ENCODE measurements around the gene MKI67.

DNA sequence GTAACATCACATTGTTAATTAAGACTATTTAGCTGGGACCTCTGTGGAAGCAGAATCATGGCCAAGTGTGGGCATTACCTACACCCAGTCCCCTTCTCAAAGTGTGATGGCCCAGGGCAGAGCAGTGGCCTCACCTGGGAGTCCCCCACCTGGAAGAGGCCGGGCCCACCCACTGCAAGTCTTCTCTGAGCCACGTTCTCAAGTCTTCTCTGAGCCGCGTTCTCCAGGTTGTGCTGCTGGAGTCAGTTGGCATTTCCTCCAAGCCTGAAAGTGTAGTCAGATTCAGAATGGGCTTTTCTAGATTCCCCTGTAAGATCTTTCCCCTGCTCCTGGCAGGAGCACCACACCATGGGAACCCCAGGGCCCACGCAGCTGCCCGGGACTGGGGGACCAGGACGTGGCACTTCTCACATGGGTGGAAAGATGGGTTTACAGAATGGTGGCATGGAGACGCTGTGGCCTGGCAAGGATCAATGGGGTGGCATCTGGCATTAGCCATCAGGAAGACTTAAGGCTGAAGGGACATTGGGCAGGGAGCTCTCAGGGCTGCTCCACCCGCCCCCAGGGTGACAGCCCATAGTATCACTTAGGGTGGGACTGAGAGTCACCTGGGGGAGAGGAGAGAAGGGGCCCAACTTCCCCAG is 68.0 kb downstream of the MKI67 start:
- TF ChIP-seq POLR2AphosphoS5 (IDR thresholded peaks at IDR 0.05) (no peak), POLR2A (IDR thresholded peaks at IDR 0.05) (no peak)
- TF ChIP-seq, protein P1, sequence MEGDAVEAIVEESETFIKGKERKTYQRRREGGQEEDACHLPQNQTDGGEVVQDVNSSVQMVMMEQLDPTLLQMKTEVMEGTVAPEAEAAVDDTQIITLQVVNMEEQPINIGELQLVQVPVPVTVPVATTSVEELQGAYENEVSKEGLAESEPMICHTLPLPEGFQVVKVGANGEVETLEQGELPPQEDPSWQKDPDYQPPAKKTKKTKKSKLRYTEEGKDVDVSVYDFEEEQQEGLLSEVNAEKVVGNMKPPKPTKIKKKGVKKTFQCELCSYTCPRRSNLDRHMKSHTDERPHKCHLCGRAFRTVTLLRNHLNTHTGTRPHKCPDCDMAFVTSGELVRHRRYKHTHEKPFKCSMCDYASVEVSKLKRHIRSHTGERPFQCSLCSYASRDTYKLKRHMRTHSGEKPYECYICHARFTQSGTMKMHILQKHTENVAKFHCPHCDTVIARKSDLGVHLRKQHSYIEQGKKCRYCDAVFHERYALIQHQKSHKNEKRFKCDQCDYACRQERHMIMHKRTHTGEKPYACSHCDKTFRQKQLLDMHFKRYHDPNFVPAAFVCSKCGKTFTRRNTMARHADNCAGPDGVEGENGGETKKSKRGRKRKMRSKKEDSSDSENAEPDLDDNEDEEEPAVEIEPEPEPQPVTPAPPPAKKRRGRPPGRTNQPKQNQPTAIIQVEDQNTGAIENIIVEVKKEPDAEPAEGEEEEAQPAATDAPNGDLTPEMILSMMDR (IDR thresholded peaks at IDR 0.05), result no peak
